Fibroblast of the aortic adventitia (primary cell): Measurements from ENCODE around the gene CREG1. TPM values are rescaled to one million over a fixed set of nuclear protein-coding genes. Genes with fewer than 3 reads are reported as not detected.

Source experiments
- DNase-seq: peaks from one replicate; pipeline ENCODE4 v3.0.0-alpha.2; 2010; ENCODE audit warnings: low read depth
- H3K4me3 ChIP-seq: 2 replicates; pipeline ENCODE4 v1.5.1; 2011; ENCODE audit warnings: low read depth, mild to moderate bottlenecking, control low read depth, low read length, moderate library complexity
- total RNA-seq: library from RNA; depleted of rRNA; stranded (reverse); fragments of >200 nt; gene quantifications from 2 replicates; pipeline ENCODE4 v1.2.3, GENCODE V29; 2012; ENCODE audit warnings: low replicate concordance
- TF ChIP-seq, protein P1 (sequence below): IDR thresholded peaks from 2 replicates; pipeline ENCODE4 v1.5.1; 2011; ENCODE audit warnings: mild to moderate bottlenecking, low read length, control low read depth, inconsistent platforms; ENCODE audit not compliant: insufficient read depth

CREG1 gene
- total RNA-seq, 1 donor: 91.4 TPM

DNA sequence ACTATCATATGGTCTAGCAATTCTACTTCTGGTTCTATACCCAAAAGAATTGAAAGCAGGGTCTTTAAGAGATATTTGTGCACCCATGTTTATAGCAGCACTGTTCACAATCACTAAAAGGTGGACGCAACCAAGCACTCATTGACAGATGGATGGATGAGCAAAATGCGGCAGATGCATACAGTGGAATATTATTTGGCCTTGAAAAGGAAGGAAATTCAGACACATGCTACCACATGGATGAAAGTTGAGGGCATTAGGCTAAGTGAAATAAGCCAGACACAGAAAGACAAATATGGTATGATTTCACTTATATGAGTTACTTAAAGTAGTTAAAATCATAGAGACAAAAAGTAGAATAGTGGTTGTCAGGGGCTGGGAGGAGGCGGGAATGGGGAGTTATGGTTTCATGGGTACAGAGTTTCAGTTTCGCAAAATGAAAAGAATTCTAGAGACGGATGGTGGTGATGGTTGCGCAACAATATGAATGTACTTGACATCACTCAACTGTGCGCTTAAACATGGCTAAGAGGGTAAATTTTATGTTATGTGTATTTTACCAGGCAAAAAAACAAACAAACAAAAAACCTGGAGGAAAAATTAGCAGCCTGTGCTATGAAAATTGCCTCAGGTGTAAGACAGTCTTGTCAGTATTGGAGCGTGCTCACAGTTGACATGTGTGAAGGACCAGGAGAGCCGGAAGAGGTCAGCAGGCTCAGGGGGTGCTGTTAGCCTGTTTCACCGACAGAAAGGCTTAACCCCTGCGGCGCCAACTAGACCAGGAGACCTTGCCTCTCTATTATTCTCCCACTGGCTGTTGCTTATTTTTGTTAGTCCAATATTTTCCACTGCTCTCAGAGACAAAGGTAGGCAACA, 61.7 kb downstream of the CREG1 start:
- no peak overlapping the region for H3K4me3 ChIP-seq
- no peak for DNase-seq
- TF ChIP-seq, protein P1, sequence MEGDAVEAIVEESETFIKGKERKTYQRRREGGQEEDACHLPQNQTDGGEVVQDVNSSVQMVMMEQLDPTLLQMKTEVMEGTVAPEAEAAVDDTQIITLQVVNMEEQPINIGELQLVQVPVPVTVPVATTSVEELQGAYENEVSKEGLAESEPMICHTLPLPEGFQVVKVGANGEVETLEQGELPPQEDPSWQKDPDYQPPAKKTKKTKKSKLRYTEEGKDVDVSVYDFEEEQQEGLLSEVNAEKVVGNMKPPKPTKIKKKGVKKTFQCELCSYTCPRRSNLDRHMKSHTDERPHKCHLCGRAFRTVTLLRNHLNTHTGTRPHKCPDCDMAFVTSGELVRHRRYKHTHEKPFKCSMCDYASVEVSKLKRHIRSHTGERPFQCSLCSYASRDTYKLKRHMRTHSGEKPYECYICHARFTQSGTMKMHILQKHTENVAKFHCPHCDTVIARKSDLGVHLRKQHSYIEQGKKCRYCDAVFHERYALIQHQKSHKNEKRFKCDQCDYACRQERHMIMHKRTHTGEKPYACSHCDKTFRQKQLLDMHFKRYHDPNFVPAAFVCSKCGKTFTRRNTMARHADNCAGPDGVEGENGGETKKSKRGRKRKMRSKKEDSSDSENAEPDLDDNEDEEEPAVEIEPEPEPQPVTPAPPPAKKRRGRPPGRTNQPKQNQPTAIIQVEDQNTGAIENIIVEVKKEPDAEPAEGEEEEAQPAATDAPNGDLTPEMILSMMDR: no peak

Other genes starting within 250 kb of the CREG1 start
- 0.16 and 0.18 TPM in 2 replicates for gene CD247, start 35.2 kb downstream of the CREG1 start, total RNA-seq
- gene RCSD1, start 76.5 kb upstream of the CREG1 start, total RNA-seq: 0.57 TPM in 1 of 2 replicates, not detected in the other
- gene MPZL1, start 168.2 kb upstream of the CREG1 start, total RNA-seq: 66.6 and 112 TPM in 2 replicates